Endothelial cell of umbilical vein (primary cell): ENCODE results near the gene VWA5A. TPM values are rescaled to one million over a fixed set of nuclear protein-coding genes. Genes with fewer than 3 reads are reported as not detected.

Experiments
- BruUV-seq: library from RNA; stranded (reverse); fragments of 400-500 nt; replicated peaks from 2 replicates; lab custom pipeline; 2021; lab: Mats Ljungman, UMichigan
- CTCF ChIA-PET: fragments of 300-600, 350-600 bp; sonication (Branson Sonifier 250); formaldehyde crosslinking; loops from one replicate; lab custom pipeline; 2021; ENCODE audit warnings: antibody characterized with exemption, inconsistent platforms; lab: Charles Lee
- POLR2A ChIA-PET: fragments of 300-600, 350-600 bp; sonication (Branson Sonifier 250); formaldehyde crosslinking; loops from one replicate; lab custom pipeline; 2021; ENCODE audit warnings: antibody characterized with exemption, inconsistent platforms; lab: Charles Lee
- DNase-seq: peaks from one replicate; pipeline ENCODE4 v3.0.0-alpha.2; 2011; ENCODE audit warnings: low read depth, low spot score
- FAIRE-seq: peaks from 2 replicates; lab custom pipeline; 2011; peaks lifted over from hg19 to GRCh38; lab: Jason Lieb, UNC
- H2AFZ ChIP-seq: 2 replicates; pipeline ENCODE4 v1.6.0; 2012; ENCODE audit warnings: low read depth, low read length, control low read depth, inconsistent platforms
- H3K27ac ChIP-seq: 2 replicates; pipeline ENCODE4 v1.5.1; 2011; ENCODE audit warnings: low read depth, mild to moderate bottlenecking, control low read depth, low read length, moderate library complexity; ENCODE audit not compliant: insufficient read depth
- H3K27me3 ChIP-seq, 2 experiments: 2 replicates each; pipeline versions ENCODE4 v1.6.0 to v1.6.1; 2011; ENCODE audit warnings: low read length in 2 of 2, mixed read lengths in 1 of 2; ENCODE audit not compliant: control insufficient read depth in 2 of 2, insufficient read depth in 2 of 2
- H3K36me3 ChIP-seq, 2 experiments: 2 replicates in 1 of 2; 3 replicates in 1 of 2; pipeline ENCODE4 v1.5.1; 2011; ENCODE audit warnings: low read length in 2 of 2, mild to moderate bottlenecking in 1 of 2, moderate library complexity in 1 of 2; ENCODE audit not compliant: control insufficient read depth in 2 of 2, insufficient read depth in 2 of 2; ENCODE audit errors: extremely low read depth in 1 of 2
- H3K4me1 ChIP-seq: 3 replicates; pipeline ENCODE4 v1.5.1; 2011; ENCODE audit warnings: mild to moderate bottlenecking, low read length; ENCODE audit not compliant: control insufficient read depth, insufficient read depth; ENCODE audit errors: extremely low read depth
- H3K4me2 ChIP-seq: 2 replicates; pipeline ENCODE4 v1.6.1; 2011; ENCODE audit warnings: low read length, control low read depth, mixed read lengths; ENCODE audit not compliant: insufficient read depth
- H3K4me3 ChIP-seq, 3 experiments: fragments of 200-600 bp in 1 of 3; sonication (generic), shearing (Covaris generic) in 1 of 3; replicated peaks in 1 of 3; 2 replicates each; pipeline ENCODE4 v1.5.1; 2011 to 2016; ENCODE audit warnings: control low read depth in 3 of 3, low read length in 3 of 3, mild to moderate bottlenecking in 2 of 3, inconsistent platforms in 1 of 3, low read depth in 1 of 3, moderate library complexity in 1 of 3; ENCODE audit not compliant: insufficient read depth in 1 of 3
- H3K79me2 ChIP-seq: 2 replicates; pipeline ENCODE4 v1.6.0; 2012; ENCODE audit warnings: low read length, inconsistent platforms; ENCODE audit not compliant: control insufficient read depth, insufficient read depth
- H3K9ac ChIP-seq: replicated peaks from 2 replicates; pipeline ENCODE3; 2011; ENCODE audit warnings: low read length, control low read depth; ENCODE audit not compliant: insufficient read depth; ENCODE audit errors: extremely low read depth
- H3K9me1 ChIP-seq: replicated peaks from 3 replicates; pipeline ENCODE4 v1.6.0; 2011; ENCODE audit warnings: mild to moderate bottlenecking, low read length; ENCODE audit not compliant: control insufficient read depth, insufficient read depth; ENCODE audit errors: extremely low read depth
- H3K9me3 ChIP-seq: replicated peaks from 2 replicates; pipeline ENCODE4 v1.5.1; 2012; ENCODE audit warnings: low read length, inconsistent platforms; ENCODE audit not compliant: control insufficient read depth, insufficient read depth
- H4K20me1 ChIP-seq: replicated peaks from 2 replicates; pipeline ENCODE3; 2011; ENCODE audit warnings: mild to moderate bottlenecking, low read length; ENCODE audit not compliant: control insufficient read depth, insufficient read depth; ENCODE audit errors: extremely low read depth
- EZH2 ChIP-seq: IDR thresholded peaks from 2 replicates; pipeline ENCODE4 v1.6.1; 2012; ENCODE audit warnings: borderline replicate concordance, low read depth, mild to moderate bottlenecking, moderate library complexity, low read length, inconsistent platforms; ENCODE audit not compliant: severe bottlenecking
- FOS ChIP-seq: IDR thresholded peaks from 2 replicates; pipeline ENCODE4 v1.6.1; 2011; ENCODE audit warnings: mild to moderate bottlenecking, low read length, moderate library complexity, borderline replicate concordance; ENCODE audit not compliant: insufficient read depth
- GATA2 ChIP-seq: IDR thresholded peaks from 2 replicates; pipeline ENCODE4 v1.7.0; 2011; ENCODE audit warnings: low read depth, mild to moderate bottlenecking, moderate library complexity, mixed read lengths, low read length; ENCODE audit not compliant: insufficient read length, insufficient read depth
- JUN ChIP-seq: IDR thresholded peaks from 2 replicates; pipeline ENCODE4 v1.6.1; 2011; ENCODE audit warnings: borderline replicate concordance, low read depth; ENCODE audit not compliant: insufficient read length, insufficient read depth
- MYC ChIP-seq: IDR thresholded peaks from one replicate; pipeline ENCODE4 v1.6.1; 2011; ENCODE audit warnings: mild to moderate bottlenecking, low read depth, low read length
- POLR2A ChIP-seq: IDR thresholded peaks from 2 replicates; pipeline ENCODE4 v1.6.1; 2012; ENCODE audit warnings: low read depth, mild to moderate bottlenecking, control low read depth, low read length
- POLR2AphosphoS5 ChIP-seq: IDR thresholded peaks from 2 replicates; pipeline ENCODE4 v1.6.1; 2012; ENCODE audit warnings: low read depth, mild to moderate bottlenecking, control low read depth, low read length, moderate library complexity; ENCODE audit not compliant: insufficient read depth
- dilution Hi-C: fragments of 300-500 bp; cut with MboI; formaldehyde crosslinking; loops from one replicate; pipeline ENCODE4 v1.15.0; 2019; ENCODE audit warnings: low sequenced_read_pairs; ENCODE audit not compliant: extremely low pct_ligation_motif_present
- intact Hi-C: fragments of 100-400 bp; cut with micrococcal nuclease; formaldehyde crosslinking; loops from one replicate; pipeline ENCODE4 v1.10.0; 2022
- polyA plus RNA-seq, 4 experiments: library from polyadenylated mRNA; depleted of rRNA in 3 of 4; stranded (reverse) in 3 of 4; unstranded in 1 of 4; fragments of >200 nt; gene quantifications; 2 replicates each; pipeline versions ENCODE4 v1.2.1 to v1.2.3, GENCODE V29; 2011 to 2012; ENCODE audit warnings: missing spikeins in 1 of 4
- total RNA-seq: library from RNA; stranded (reverse); gene quantifications from 2 replicates; pipeline ENCODE4 v1.2.3, GENCODE V29; 2021
- TF ChIP-seq, protein P1 (sequence below), 2 donors: IDR thresholded peaks; 1 replicate in 1 of 2; 2 replicates in 1 of 2; pipeline ENCODE4 v1.5.1; 2011; ENCODE audit warnings: low read length in 2 of 2, mild to moderate bottlenecking in 2 of 2, moderate library complexity in 2 of 2, control low read depth in 1 of 2, inconsistent platforms in 1 of 2, low read depth in 1 of 2; ENCODE audit not compliant: insufficient read depth in 1 of 2; ENCODE audit errors: extremely low read depth in 1 of 2
- TF ChIP-seq, protein P2 (sequence below): IDR thresholded peaks from 2 replicates; pipeline ENCODE4 v1.6.1; 2011; ENCODE audit not compliant: insufficient read depth, insufficient read length

The VWA5A gene
- total and polyA plus RNA-seq, 2 donors (not counting 3 experiments of a cell fraction or from before 2014, with no cell fraction given) = 9.1 to 14.3 TPM

DNA sequence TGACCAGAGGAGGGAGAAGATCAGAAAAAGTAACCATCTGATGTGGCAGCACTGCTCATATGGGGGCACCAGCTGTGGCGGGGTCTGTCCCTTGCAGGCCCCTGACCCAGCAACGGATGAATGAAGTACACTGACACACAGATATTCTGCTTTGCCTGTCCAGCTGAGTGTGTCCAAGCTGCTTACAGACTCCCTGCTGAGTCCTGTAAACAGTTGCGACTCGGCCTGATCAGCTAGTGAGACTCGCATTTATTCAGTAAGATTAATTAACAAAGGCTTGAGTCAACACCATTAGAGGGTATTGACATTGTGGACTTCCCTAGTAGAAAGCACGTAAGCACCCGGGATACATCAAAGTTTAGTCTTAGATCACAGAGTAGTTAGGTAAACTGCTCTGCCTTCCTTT lies 52.6 kb downstream of the VWA5A start:
- ChIA-PET POLR2A (no interaction called here), CTCF (interaction anchor here (1.1 kb wide), 2 partner anchors 12 to 27 kb away, joined by 3 read pairs; no protein-coding TSS in a partner anchor)
- FAIRE-seq (no peak), DNase-seq (no peak)
- Histone ChIP-seq H3K4me3 (no peak overlapping the region), H3K27ac (no peak overlapping the region), H3K4me1 (no peaks in the 10 kb centered on the region), H3K9me1 (no peaks in the 10 kb centered on the region), H3K9ac (no peak overlapping the region), H3K79me2 (no peaks in the 10 kb centered on the region), H2AFZ (no peak overlapping the region), H3K9me3 (no peaks in the 10 kb centered on the region), H3K27me3 (no peaks in the 10 kb centered on the region), H3K4me2 (no peak overlapping the region), H3K36me3 (no peaks in the 10 kb centered on the region), H4K20me1 (no peaks in the 10 kb centered on the region)
- BruUV-seq = no TSS peak
- no peak for TF ChIP-seq MYC
- TF ChIP-seq, protein P1, sequence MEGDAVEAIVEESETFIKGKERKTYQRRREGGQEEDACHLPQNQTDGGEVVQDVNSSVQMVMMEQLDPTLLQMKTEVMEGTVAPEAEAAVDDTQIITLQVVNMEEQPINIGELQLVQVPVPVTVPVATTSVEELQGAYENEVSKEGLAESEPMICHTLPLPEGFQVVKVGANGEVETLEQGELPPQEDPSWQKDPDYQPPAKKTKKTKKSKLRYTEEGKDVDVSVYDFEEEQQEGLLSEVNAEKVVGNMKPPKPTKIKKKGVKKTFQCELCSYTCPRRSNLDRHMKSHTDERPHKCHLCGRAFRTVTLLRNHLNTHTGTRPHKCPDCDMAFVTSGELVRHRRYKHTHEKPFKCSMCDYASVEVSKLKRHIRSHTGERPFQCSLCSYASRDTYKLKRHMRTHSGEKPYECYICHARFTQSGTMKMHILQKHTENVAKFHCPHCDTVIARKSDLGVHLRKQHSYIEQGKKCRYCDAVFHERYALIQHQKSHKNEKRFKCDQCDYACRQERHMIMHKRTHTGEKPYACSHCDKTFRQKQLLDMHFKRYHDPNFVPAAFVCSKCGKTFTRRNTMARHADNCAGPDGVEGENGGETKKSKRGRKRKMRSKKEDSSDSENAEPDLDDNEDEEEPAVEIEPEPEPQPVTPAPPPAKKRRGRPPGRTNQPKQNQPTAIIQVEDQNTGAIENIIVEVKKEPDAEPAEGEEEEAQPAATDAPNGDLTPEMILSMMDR (IDR thresholded peaks at IDR 0.05; ENCODE audit: extremely low read depth in 1 of 2, insufficient read depth in 1 of 2, low read depth in 1 of 2, low read length in 2 of 2) = no peak
- TF ChIP-seq JUN = no peak
- no peak for TF ChIP-seq POLR2A
- TF ChIP-seq EZH2 = no peak
- no peak for TF ChIP-seq GATA2
- no peak for TF ChIP-seq POLR2AphosphoS5
- TF ChIP-seq FOS = no peak
- TF ChIP-seq, protein P2, sequence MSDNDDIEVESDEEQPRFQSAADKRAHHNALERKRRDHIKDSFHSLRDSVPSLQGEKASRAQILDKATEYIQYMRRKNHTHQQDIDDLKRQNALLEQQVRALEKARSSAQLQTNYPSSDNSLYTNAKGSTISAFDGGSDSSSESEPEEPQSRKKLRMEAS = no peak
- intact Hi-C loops (no loop called here), dilution Hi-C loops (no loop called here)
